GM21526 (cell line): ENCODE measurements around the gene TNFAIP8L3.

ENCODE experiments used
- ATAC-seq: cut with Tn5 transposase; IDR thresholded peaks from one replicate; pipeline ENCODE4 v1.9.1; 2021; ENCODE audit warnings: moderate library complexity; ENCODE audit not compliant: unreplicated experiment, low FRiP score

Gene TNFAIP8L3

GRCh38 chr15:51119120-51119519 is 24.4 kb upstream of the TNFAIP8L3 start:
- no peak for ATAC-seq

- no peak for ATAC-seq
These were observed 22.6 kb upstream of the TNFAIP8L3 start for GRCh38 chr15:51117270-51117669.

GRCh38 chr15:51114437-51115119 is 19.9 kb upstream of the TNFAIP8L3 start:
- ATAC-seq: no peak

- ATAC-seq: no peak
These were observed 17.4 kb upstream of the TNFAIP8L3 start for GRCh38 chr15:51112078-51112477.

GRCh38 chr15:51111061-51111460 is 16.4 kb upstream of the TNFAIP8L3 start:
- no peak for ATAC-seq

- ATAC-seq: no peak
These were observed 15.5 kb upstream of the TNFAIP8L3 start for GRCh38 chr15:51110171-51110570.

GRCh38 chr15:51108933-51109550 is 14.3 kb upstream of the TNFAIP8L3 start:
- no peak for ATAC-seq

- no peak for ATAC-seq
These were observed 12.9 kb upstream of the TNFAIP8L3 start for GRCh38 chr15:51107612-51108011.

GRCh38 chr15:51106481-51106880 is 11.8 kb upstream of the TNFAIP8L3 start:
- no peak for ATAC-seq

- ATAC-seq: no peak
These were observed 10.8 kb upstream of the TNFAIP8L3 start for GRCh38 chr15:51105430-51106016.

GRCh38 chr15:51104512-51104911 is 9.8 kb upstream of the TNFAIP8L3 start:
- no peak for ATAC-seq

- no peak for ATAC-seq
These were observed 8.6 kb upstream of the TNFAIP8L3 start for GRCh38 chr15:51103330-51103729.

- ATAC-seq: no peak
These were observed 6.2 kb upstream of the TNFAIP8L3 start for GRCh38 chr15:51100785-51101489.

GRCh38 chr15:51099185-51099584 is 4.5 kb upstream of the TNFAIP8L3 start:
- ATAC-seq: no peak

GRCh38 chr15:51098331-51098619 is 3.6 kb upstream of the TNFAIP8L3 start:
- ATAC-seq: no peak

GRCh38 chr15:51097553-51098330 is 3.0 kb upstream of the TNFAIP8L3 start:
- no peak for ATAC-seq

- ATAC-seq: no peak
These were observed 2.3 kb upstream of the TNFAIP8L3 start for GRCh38 chr15:51096976-51097375.

- ATAC-seq: no peak
These were observed 1.1 kb upstream of the TNFAIP8L3 start for GRCh38 chr15:51095681-51096331.

GRCh38 chr15:51093839-51094605 is 684 bp downstream of the TNFAIP8L3 start:
- ATAC-seq: no peak

- ATAC-seq: no peak
These were observed 1.2 kb downstream of the TNFAIP8L3 start for GRCh38 chr15:51093488-51093838.
